ENCODE measurements around the gene SRP68. TPM values are rescaled to one million over a fixed set of nuclear protein-coding genes. Genes with fewer than 3 reads are reported as not detected.
"Not testable (repeated sequence)": the region's sequence is repeated elsewhere in the genome, so short reads cannot be mapped to it uniquely, and the experiment has no call there.

SRP68 gene
- total RNA-seq, 1 experiment from 2014 or later, result 87.2 TPM

GRCh38 chr17:76050538-76051467 lies 21.5 kb downstream of the SRP68 start:
- DNase-seq (ENCODE audit: low spot score), result no peak
- in situ Hi-C loops (cut with HindIII; ENCODE audit: low sequenced_read_pairs), result no loop called here

GRCh38 chr17:76049836-76050537 lies 22.3 kb downstream of the SRP68 start:
- in situ Hi-C loops (cut with HindIII; ENCODE audit: low sequenced_read_pairs), result loop anchor here (25.0 kb wide), 1 partner anchor 138 kb away; the partner anchor contains the start of gene MRPL38
- no peak for DNase-seq (ENCODE audit: low spot score)

GRCh38 chr17:76049239-76049638 lies 23.1 kb downstream of the SRP68 start:
- in situ Hi-C loops (cut with HindIII; ENCODE audit: low sequenced_read_pairs), result loop anchor here (25.0 kb wide), 1 partner anchor 137 kb away; the partner anchor contains the start of gene MRPL38
- DNase-seq (ENCODE audit: low spot score), result no peak

- no peak for DNase-seq (ENCODE audit: low spot score)
- in situ Hi-C loops (cut with HindIII; ENCODE audit: low sequenced_read_pairs), result loop anchor here (25.0 kb wide), 1 partner anchor 136 kb away; the partner anchor contains the start of gene MRPL38
Observed at GRCh38 chr17:76048711-76049110, 23.6 kb downstream of the SRP68 start.

- in situ Hi-C loops (cut with HindIII; ENCODE audit: low sequenced_read_pairs), result loop anchor here (25.0 kb wide), 1 partner anchor 136 kb away; the partner anchor contains the start of gene MRPL38
Observed at GRCh38 chr17:76048025-76048605, 24.2 kb downstream of the SRP68 start.

GRCh38 chr17:76046064-76046463 lies 26.3 kb downstream of the SRP68 start:
- no peak for DNase-seq (ENCODE audit: low spot score)
- in situ Hi-C loops (cut with HindIII; ENCODE audit: low sequenced_read_pairs), result loop anchor here (25.0 kb wide), 1 partner anchor 134 kb away; the partner anchor contains the start of gene MRPL38

More at GRCh38 chr17:76048025-76048605, 24.2 kb downstream of the SRP68 start:
- no peak for DNase-seq (ENCODE audit: low spot score)

GRCh38 chr17:76044475-76045007 lies 27.8 kb downstream of the SRP68 start:
- in situ Hi-C loops (cut with HindIII; ENCODE audit: low sequenced_read_pairs), result loop anchor here (25.0 kb wide), 1 partner anchor 132 kb away; the partner anchor contains the start of gene MRPL38
- not testable (repeated sequence) for DNase-seq (ENCODE audit: low spot score)

GRCh38 chr17:76042868-76043267 lies 29.4 kb downstream of the SRP68 start:
- in situ Hi-C loops (cut with HindIII; ENCODE audit: low sequenced_read_pairs), result loop anchor here (25.0 kb wide), 1 partner anchor 131 kb away; the partner anchor contains the start of gene MRPL38

GRCh38 chr17:76040376-76040775 lies 31.9 kb downstream of the SRP68 start:
- DNase-seq (ENCODE audit: low spot score), result no peak
- in situ Hi-C loops (cut with HindIII; ENCODE audit: low sequenced_read_pairs), result loop anchor here (25.0 kb wide), 1 partner anchor 128 kb away; the partner anchor contains the start of gene MRPL38

More at GRCh38 chr17:76042868-76043267, 29.4 kb downstream of the SRP68 start:
- not testable (repeated sequence) for DNase-seq (ENCODE audit: low spot score)

GRCh38 chr17:76039121-76039520 lies 33.2 kb downstream of the SRP68 start:
- in situ Hi-C loops (cut with HindIII; ENCODE audit: low sequenced_read_pairs), result loop anchor here (25.0 kb wide), 1 partner anchor 127 kb away; the partner anchor contains the start of gene MRPL38
- no peak for DNase-seq (ENCODE audit: low spot score)

- no peak for DNase-seq (ENCODE audit: low spot score)
- in situ Hi-C loops (cut with HindIII; ENCODE audit: low sequenced_read_pairs), result loop anchor here (25.0 kb wide), 1 partner anchor 126 kb away; the partner anchor contains the start of gene MRPL38
Observed at GRCh38 chr17:76038050-76038449, 34.3 kb downstream of the SRP68 start.

GRCh38 chr17:76036497-76037261 lies 35.6 kb downstream of the SRP68 start:
- no peak for DNase-seq (ENCODE audit: low spot score)
- in situ Hi-C loops (cut with HindIII; ENCODE audit: low sequenced_read_pairs), result loop anchor here (25.0 kb wide), 1 partner anchor 124 kb away; the partner anchor contains the start of gene MRPL38

GRCh38 chr17:76034428-76035350 lies 37.6 kb downstream of the SRP68 start:
- DNase-seq (ENCODE audit: low spot score), result no peak
- in situ Hi-C loops (cut with HindIII; ENCODE audit: low sequenced_read_pairs), result loop anchor here (25.0 kb wide), 1 partner anchor 122 kb away; the partner anchor contains the start of gene MRPL38

- in situ Hi-C loops (cut with HindIII; ENCODE audit: low sequenced_read_pairs), result loop anchor here (25.0 kb wide), 1 partner anchor 121 kb away; the partner anchor contains the start of gene MRPL38
- no peak for DNase-seq (ENCODE audit: low spot score)
Observed at GRCh38 chr17:76033139-76033538, 39.2 kb downstream of the SRP68 start.

- in situ Hi-C loops (cut with HindIII; ENCODE audit: low sequenced_read_pairs), result loop anchor here (25.0 kb wide), 1 partner anchor 120 kb away; the partner anchor contains the start of gene MRPL38
- DNase-seq (ENCODE audit: low spot score), result no peak
Observed at GRCh38 chr17:76032780-76033108, 39.6 kb downstream of the SRP68 start.

GRCh38 chr17:76032073-76032779 lies 40.1 kb downstream of the SRP68 start:
- DNase-seq (ENCODE audit: low spot score), result no peak
- in situ Hi-C loops (cut with HindIII; ENCODE audit: low sequenced_read_pairs), result loop anchor here (25.0 kb wide), 1 partner anchor 120 kb away; the partner anchor contains the start of gene MRPL38
